Astrocyte (in vitro differentiated cells and primary cell): Measurements from ENCODE around the gene RNLS. TPM values are rescaled to one million over a fixed set of nuclear protein-coding genes. Genes with fewer than 3 reads are reported as not detected.
A peak's percentile ranks its signal among the peaks of the same experiment; 100 is the strongest.

ENCODE experiments used
- DNase-seq: peaks from one replicate; pipeline ENCODE4 v3.0.0-alpha.2; 2010; ENCODE audit warnings: low read depth
- FAIRE-seq: peaks from 2 replicates; lab custom pipeline; 2011; peaks lifted over from hg19 to GRCh38; lab: Jason Lieb, UNC
- H2AFZ ChIP-seq: 2 replicates; pipeline ENCODE4 v1.6.0; 2012; ENCODE audit warnings: low read depth, low read length, inconsistent platforms
- H3K27ac ChIP-seq: 2 replicates; pipeline ENCODE4 v1.5.1; 2011; ENCODE audit warnings: low read depth, low read length, inconsistent platforms
- H3K27me3 ChIP-seq: 2 replicates; pipeline ENCODE4 v1.6.0; 2011; ENCODE audit warnings: low read length, inconsistent platforms; ENCODE audit not compliant: insufficient read depth
- H3K36me3 ChIP-seq: 2 replicates; pipeline ENCODE4 v1.5.1; 2011; ENCODE audit warnings: low read length, inconsistent platforms; ENCODE audit not compliant: insufficient read depth
- H3K4me1 ChIP-seq: 2 replicates; pipeline ENCODE4 v1.5.1; 2011; ENCODE audit warnings: low read length, inconsistent platforms; ENCODE audit not compliant: insufficient read depth
- H3K4me2 ChIP-seq: 2 replicates; pipeline ENCODE4 v1.6.0; 2012; ENCODE audit warnings: low read length, inconsistent platforms
- H3K4me3 ChIP-seq: 2 replicates; pipeline ENCODE4 v1.5.1; 2011; ENCODE audit warnings: low read depth, mild to moderate bottlenecking, low read length, inconsistent platforms; ENCODE audit not compliant: insufficient read depth
- H3K79me2 ChIP-seq: 2 replicates; pipeline ENCODE4 v1.6.0; 2012; ENCODE audit warnings: mild to moderate bottlenecking, low read length, inconsistent platforms; ENCODE audit not compliant: insufficient read depth
- H3K9ac ChIP-seq: 2 replicates; pipeline ENCODE4 v1.6.0; 2012; ENCODE audit warnings: mild to moderate bottlenecking, low read length, inconsistent platforms
- H3K9me3 ChIP-seq: 2 replicates; pipeline ENCODE4 v1.5.1; 2012; ENCODE audit warnings: low read depth, mild to moderate bottlenecking, low read length, inconsistent platforms; ENCODE audit not compliant: insufficient read depth
- H4K20me1 ChIP-seq: 2 replicates; pipeline ENCODE4 v1.6.0; 2012; ENCODE audit warnings: low read length, inconsistent platforms; ENCODE audit not compliant: insufficient read depth
- H3K27ac Mint-ChIP-seq: one replicate; pipeline ENCODE4 v1.8.0; 2021; ENCODE audit warnings: mild to moderate bottlenecking, mixed read lengths; ENCODE audit not compliant: unreplicated experiment
- H3K27me3 Mint-ChIP-seq: one replicate; pipeline ENCODE4 v1.8.0; 2021; ENCODE audit warnings: low read depth, mixed read lengths; ENCODE audit not compliant: unreplicated experiment
- H3K36me3 Mint-ChIP-seq: one replicate; pipeline ENCODE4 v1.8.0; 2021; ENCODE audit warnings: low read depth, mixed read lengths; ENCODE audit not compliant: unreplicated experiment
- H3K4me1 Mint-ChIP-seq: one replicate; pipeline ENCODE4 v1.8.0; 2021; ENCODE audit warnings: low read depth, mixed read lengths; ENCODE audit not compliant: unreplicated experiment
- H3K4me3 Mint-ChIP-seq: one replicate; pipeline ENCODE4 v1.8.0; 2021; ENCODE audit warnings: mild to moderate bottlenecking, moderate library complexity, mixed read lengths; ENCODE audit not compliant: unreplicated experiment
- H3K9me3 Mint-ChIP-seq: one replicate; pipeline ENCODE4 v1.8.0; 2021; ENCODE audit warnings: mild to moderate bottlenecking, mixed read lengths; ENCODE audit not compliant: unreplicated experiment
- EZH2 ChIP-seq: IDR thresholded peaks from 2 replicates; pipeline ENCODE4 v1.6.1; 2012; ENCODE audit warnings: mild to moderate bottlenecking, low read length, inconsistent platforms; ENCODE audit not compliant: insufficient read depth
- total RNA-seq: library from RNA; stranded (reverse); gene quantifications from 2 replicates; pipeline ENCODE4 v1.2.1, GENCODE V29; 2021
- TF ChIP-seq, protein P1 (sequence below): IDR thresholded peaks from 2 replicates; pipeline ENCODE4 v1.5.1; 2011; ENCODE audit warnings: low read depth, mild to moderate bottlenecking, inconsistent platforms, low read length, moderate library complexity; ENCODE audit not compliant: insufficient read depth

Gene RNLS
- total RNA-seq, 1 donor from 2014 or later: 6.9 TPM

DNA sequence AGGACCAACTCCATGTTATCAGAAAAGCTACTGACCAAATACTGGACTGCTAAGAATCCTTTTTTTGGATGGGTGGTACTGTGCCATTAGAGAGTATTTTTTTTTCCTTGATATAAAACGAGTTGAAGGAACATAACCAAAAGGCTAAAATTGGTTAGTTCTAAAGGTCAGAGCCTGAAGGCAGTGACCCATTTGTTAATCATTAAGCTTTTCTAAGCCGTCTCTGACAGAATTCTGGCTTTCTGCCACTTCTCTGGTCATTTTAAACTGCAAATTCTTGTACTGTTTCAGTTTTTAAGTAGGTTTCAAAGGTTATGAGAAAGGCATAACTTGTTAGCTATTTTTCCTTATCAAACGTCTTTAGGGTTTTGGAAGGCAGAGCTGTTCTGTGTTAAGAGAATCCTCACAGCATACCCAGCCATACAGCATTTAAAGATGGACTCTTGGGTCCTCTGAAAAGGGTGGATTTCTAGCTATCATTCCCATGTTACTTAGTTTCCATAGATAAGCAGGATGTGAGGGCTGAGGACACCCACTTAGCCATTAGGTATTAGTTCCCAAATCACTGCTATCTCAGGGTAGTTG, 196.8 kb downstream of the RNLS start:
- Mint-ChIP-seq H3K9me3 (no peaks in the 10 kb centered on the region), H3K4me1 (peaks cover 5% of the 10 kb centered on the region), H3K36me3 (no peaks in the 10 kb centered on the region), H3K4me3 (no peak overlapping the region), H3K27me3 (no peaks in the 10 kb centered on the region), H3K27ac (peak overlapping the region; percentile 76)
- no peak overlapping the region for H2AFZ ChIP-seq
- H4K20me1 ChIP-seq: no peaks in the 10 kb centered on the region
- peak; percentile 55 for FAIRE-seq
- H3K4me3 ChIP-seq: no peak overlapping the region
- no peak for DNase-seq
- TF ChIP-seq EZH2: no peak
- TF ChIP-seq, protein P1, sequence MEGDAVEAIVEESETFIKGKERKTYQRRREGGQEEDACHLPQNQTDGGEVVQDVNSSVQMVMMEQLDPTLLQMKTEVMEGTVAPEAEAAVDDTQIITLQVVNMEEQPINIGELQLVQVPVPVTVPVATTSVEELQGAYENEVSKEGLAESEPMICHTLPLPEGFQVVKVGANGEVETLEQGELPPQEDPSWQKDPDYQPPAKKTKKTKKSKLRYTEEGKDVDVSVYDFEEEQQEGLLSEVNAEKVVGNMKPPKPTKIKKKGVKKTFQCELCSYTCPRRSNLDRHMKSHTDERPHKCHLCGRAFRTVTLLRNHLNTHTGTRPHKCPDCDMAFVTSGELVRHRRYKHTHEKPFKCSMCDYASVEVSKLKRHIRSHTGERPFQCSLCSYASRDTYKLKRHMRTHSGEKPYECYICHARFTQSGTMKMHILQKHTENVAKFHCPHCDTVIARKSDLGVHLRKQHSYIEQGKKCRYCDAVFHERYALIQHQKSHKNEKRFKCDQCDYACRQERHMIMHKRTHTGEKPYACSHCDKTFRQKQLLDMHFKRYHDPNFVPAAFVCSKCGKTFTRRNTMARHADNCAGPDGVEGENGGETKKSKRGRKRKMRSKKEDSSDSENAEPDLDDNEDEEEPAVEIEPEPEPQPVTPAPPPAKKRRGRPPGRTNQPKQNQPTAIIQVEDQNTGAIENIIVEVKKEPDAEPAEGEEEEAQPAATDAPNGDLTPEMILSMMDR: no peak
- peaks cover 16% of the 10 kb centered on the region for H3K4me1 ChIP-seq
- peak overlapping the region; percentile 59 for H3K4me2 ChIP-seq
- H3K9me3 ChIP-seq: no peaks in the 10 kb centered on the region
- no peak overlapping the region for H3K9ac ChIP-seq
- no peaks in the 10 kb centered on the region for H3K79me2 ChIP-seq
- H3K27me3 ChIP-seq: no peaks in the 10 kb centered on the region
- peak overlapping the region; percentile 1 for H3K27ac ChIP-seq
- no peaks in the 10 kb centered on the region for H3K36me3 ChIP-seq

DNA sequence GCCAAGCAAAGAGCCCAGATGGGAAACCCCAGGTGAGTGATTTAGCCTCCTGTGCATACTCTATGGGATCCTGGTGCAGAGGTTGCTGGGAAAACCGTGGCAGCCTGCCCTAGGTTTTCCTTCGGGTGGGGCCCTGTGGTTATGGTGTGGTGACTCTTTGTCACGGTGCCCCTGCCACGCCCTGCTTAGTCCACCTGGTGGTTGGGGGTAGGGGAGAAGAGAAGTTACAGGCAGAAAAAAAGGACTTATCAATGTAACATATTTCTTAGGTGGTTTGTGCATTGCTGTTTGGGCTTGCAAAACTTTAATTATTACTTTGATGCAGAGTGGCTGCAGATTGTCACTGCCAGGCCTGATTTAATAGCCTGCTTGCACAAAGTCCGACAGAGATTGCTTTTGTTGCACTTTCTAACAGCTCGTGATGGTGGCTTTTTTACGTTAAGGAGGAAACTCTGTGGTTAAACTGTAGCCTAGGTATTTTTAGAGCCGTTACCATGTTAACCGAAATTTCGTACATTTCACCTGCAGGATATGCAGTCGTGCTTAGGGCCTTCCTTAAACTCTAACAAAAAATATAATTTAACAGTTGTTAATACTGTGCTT, 197.4 kb downstream of the RNLS start:
- no peaks in the 10 kb centered on the region for H3K36me3 ChIP-seq
- no peak overlapping the region for H2AFZ ChIP-seq
- TF ChIP-seq EZH2: no peak
- TF ChIP-seq, protein P1: no peak
- FAIRE-seq (no peak), DNase-seq (no peak)
- H3K79me2 ChIP-seq: no peaks in the 10 kb centered on the region
- Mint-ChIP-seq H3K27me3 (no peaks in the 10 kb centered on the region), H3K36me3 (no peaks in the 10 kb centered on the region), H3K9me3 (no peaks in the 10 kb centered on the region), H3K4me1 (peaks cover 5% of the 10 kb centered on the region), H3K27ac (no peak overlapping the region), H3K4me3 (no peak overlapping the region)
- H3K4me1 ChIP-seq: peaks cover 16% of the 10 kb centered on the region
- no peaks in the 10 kb centered on the region for H3K9me3 ChIP-seq
- no peak overlapping the region for H3K27ac ChIP-seq
- no peaks in the 10 kb centered on the region for H3K27me3 ChIP-seq
- no peak overlapping the region for H3K4me2 ChIP-seq
- H3K9ac ChIP-seq: no peak overlapping the region
- H4K20me1 ChIP-seq: no peaks in the 10 kb centered on the region
- H3K4me3 ChIP-seq: no peak overlapping the region

- no peaks in the 10 kb centered on the region for H3K36me3 ChIP-seq
- no peak overlapping the region for H3K4me3 ChIP-seq
- H3K27ac ChIP-seq: no peak overlapping the region
- Mint-ChIP-seq H3K9me3 (no peaks in the 10 kb centered on the region), H3K27me3 (no peaks in the 10 kb centered on the region), H3K4me3 (no peak overlapping the region), H3K36me3 (no peaks in the 10 kb centered on the region), H3K4me1 (peaks cover 5% of the 10 kb centered on the region), H3K27ac (no peak overlapping the region)
- TF ChIP-seq, protein P1: no peak
- TF ChIP-seq EZH2: no peak
- peaks cover 21% of the 10 kb centered on the region for H3K4me1 ChIP-seq
- H3K4me2 ChIP-seq: no peak overlapping the region
- FAIRE-seq (no peak), DNase-seq (no peak)
- H2AFZ ChIP-seq: no peak overlapping the region
- no peaks in the 10 kb centered on the region for H3K79me2 ChIP-seq
- no peaks in the 10 kb centered on the region for H3K27me3 ChIP-seq
- no peak overlapping the region for H3K9ac ChIP-seq
- no peaks in the 10 kb centered on the region for H4K20me1 ChIP-seq
- no peaks in the 10 kb centered on the region for H3K9me3 ChIP-seq
Measured at GRCh38 chr10:88383276-88383675, 199.8 kb downstream of the RNLS start.
